HG03442 (cell line): ENCODE data around the gene EIF3M.

Experiments used
- ATAC-seq: cut with Tn5 transposase; IDR thresholded peaks from one replicate; pipeline ENCODE4 v1.9.1; 2021; ENCODE audit warnings: mild to moderate bottlenecking, moderate library complexity; ENCODE audit not compliant: unreplicated experiment

Gene EIF3M

GRCh38 chr11:32583459-32584271 lies at the start of gene EIF3M:
Gene EIF3M, plus strand, starts transcription at chr11:32583831. Its CDS starts 57 bp downstream, at chr11:32583888.
- peak; percentile 98 for ATAC-seq

DNA sequence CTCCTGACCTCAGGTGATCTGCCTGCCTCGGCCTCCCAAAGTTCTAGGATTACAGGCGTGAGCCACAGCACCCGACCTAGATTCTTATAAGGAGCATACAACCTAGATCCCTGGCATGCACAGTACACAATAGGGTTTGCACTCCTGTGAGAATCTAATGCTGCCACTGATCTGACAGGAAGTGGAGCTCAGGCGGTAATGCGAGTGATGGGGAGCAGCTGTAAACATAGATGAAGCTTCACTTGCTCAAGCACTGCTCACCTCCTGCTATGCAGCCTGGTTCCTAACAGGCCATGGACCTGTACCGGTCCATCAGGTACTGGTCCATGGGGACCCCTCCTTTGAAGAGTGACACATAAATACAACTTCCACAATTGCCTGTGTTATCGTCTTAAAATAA lies 44.8 kb upstream of the EIF3M start:
- no peak for ATAC-seq

GRCh38 chr11:32549611-32550187 lies 33.9 kb upstream of the EIF3M start:
- no peak for ATAC-seq

- ATAC-seq = no peak
These were observed 33.4 kb upstream of the EIF3M start for GRCh38 chr11:32550207-32550606.

- ATAC-seq = no peak
These were observed 28.5 kb upstream of the EIF3M start for GRCh38 chr11:32555091-32555490.

DNA sequence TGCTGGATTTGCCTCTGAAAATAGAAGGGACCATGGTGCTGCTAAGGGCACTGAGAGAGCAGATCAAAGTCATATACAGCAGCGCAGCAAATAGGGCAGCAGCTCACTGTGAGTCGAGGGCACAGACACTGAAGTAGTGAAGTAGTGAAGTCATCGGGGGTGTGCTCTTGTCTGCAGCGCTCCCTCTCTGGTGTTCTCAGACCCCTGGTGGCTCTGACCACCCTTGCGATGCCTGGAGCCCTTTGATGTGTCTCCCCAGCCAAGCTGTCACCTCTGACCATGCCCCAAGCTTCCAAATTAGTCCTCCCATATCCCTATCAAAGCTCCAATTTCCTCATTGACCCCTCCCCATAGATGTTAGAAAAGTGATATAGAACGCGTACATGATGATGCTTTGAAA lies 27.7 kb upstream of the EIF3M start:
- ATAC-seq = no peak

DNA sequence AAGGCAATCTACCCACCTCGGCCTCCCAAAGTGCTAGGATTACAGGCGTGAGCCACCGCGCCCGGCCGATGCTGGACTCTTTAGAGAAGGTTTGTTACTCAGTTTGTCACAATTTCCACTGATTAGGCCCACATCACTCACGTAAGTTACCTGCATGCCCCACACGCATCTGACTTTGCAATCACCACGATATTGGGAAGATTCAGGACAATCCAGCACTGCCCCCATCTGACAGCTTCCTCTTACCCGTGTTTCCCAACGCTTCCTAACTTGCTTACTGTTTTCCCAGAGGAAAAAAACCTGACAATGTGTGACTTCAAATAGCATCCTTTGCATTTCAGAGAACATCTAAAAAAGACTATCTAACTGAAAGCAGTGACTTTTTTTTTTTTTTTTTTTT lies 21.8 kb upstream of the EIF3M start:
- ATAC-seq = no peak

DNA sequence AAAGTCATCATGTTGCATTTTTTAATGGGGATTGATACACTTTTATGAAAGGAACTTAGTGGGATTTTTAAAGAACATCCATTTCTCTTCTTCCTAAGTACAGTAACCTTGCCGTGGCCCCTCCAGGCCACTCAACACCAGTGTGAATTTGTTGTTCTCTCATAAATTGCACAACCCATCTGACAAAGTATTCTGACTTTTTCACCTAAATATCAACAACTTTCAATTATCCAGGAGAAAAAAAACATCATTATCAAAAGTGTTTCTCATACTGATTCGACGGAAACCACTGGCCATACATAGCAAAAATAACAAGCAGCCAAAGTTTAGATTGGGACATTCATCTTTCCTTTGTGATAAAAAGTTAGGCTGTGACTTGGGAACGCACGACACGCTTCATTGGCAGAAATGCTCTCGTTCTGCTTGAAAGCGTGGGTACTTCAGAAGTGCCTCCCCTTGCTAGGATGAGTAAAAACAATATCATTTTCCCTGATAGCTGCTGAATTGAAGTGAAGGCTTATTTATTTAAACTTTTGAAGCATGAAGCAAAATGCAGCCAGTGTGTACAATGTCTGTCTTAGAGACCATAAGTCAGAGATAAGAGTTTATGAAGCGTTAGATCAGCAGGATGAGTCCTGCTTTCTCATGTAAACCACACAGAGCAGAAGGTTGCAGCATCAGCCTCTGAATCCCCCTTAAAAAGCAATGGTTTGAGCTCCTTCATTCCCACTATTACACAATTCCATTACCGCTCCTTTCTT lies 20.6 kb upstream of the EIF3M start:
- ATAC-seq = no peak

DNA sequence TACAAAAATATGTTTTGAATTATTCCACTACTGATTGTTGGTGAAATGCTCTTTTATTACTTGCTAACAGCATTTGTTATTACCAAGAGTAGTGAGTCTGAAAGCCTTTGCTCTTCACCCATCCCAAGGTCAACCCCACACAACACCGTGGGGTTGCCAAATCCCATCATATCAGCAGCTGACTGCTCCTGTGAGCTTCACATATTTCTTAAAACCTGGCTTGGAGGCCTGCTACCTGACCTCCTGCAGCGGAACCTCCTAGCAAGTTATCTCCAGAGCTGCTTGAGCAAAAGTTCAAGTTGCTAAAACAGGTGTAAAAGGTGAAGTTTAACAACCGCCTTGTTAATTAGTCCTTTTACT lies 20.1 kb upstream of the EIF3M start:
- ATAC-seq = no peak

DNA sequence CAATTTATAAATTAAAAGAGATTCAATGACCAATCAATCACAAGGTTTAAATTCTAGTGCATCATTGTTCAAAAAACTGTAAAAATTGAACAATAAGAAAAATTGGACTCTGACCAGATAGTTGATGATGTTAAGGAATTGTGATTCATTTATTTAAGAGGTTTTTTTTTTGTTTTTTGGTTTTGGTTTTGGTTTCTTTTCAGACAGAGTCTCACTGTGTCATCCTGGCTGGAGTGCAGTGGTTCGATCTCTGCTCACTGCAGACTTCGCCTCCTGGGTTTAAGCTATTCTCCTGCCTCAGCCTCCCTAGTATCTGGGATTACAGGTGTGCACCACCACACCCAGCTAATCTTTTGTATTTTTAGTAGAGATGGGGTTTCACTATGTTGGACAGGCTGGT lies 17.1 kb upstream of the EIF3M start:
- no peak for ATAC-seq

DNA sequence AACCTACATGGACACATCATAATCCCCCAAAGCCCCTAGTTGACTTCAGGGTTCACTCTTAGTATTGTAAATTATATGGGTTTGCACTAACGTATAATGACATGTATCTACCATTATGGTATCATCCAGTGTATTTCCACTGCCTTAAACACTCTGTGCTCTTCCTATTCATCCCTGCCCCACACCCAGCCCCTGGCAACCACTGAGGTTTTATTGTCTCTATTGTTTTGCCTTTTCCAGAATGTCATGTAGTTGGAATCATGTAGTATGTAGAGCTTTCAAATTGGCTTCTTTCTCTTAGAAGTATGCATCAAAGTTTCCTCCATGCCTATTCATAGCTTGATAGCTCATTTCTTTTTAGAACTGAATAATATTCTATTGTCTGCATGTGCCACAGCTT lies 16.5 kb upstream of the EIF3M start:
- no peak for ATAC-seq

- no peak for ATAC-seq
These were observed 14.2 kb upstream of the EIF3M start for GRCh38 chr11:32569313-32569881.

DNA sequence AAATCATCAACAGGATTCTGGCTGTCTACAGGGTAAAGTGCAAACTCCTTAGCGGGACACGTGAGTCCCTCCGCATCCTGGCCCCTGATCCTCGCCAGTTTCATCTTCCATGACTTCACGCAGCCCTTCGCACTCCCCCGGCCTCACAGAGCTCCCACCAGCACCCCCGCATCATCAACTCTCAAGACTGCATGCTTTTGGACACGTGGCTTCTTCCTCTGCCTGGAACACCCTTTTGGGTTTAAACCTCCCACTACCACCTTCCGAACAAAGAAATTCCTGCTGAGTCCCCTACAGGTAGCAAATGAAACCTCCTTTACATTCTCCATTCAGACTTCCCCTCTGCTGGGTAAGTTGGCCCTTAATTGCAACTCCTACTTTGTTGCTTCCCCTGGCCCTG lies 12.6 kb upstream of the EIF3M start:
- ATAC-seq = no peak

DNA sequence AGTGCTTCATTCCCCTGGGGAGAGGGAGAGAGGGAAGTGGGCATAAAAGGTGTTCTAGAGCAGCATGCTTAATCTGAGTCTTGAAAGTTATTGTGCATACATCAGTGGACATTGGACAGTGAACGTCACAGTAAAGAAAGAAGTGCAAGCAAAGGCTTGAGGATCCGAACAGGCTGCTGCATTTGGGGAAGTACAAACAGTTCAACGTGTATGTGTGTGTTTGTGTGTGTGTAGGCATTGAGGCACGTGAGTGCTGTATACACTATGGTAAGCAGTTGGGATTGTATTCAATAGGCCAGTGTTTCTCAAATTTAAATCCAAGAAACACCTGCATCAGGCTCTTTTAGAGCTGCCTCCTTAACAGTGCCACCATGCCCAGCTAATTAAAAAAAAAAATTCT lies 10.4 kb upstream of the EIF3M start:
- ATAC-seq = no peak

GRCh38 chr11:32574421-32574820 lies 9.2 kb upstream of the EIF3M start:
- no peak for ATAC-seq

- ATAC-seq = no peak
These were observed 8.6 kb upstream of the EIF3M start for GRCh38 chr11:32575070-32575469.

DNA sequence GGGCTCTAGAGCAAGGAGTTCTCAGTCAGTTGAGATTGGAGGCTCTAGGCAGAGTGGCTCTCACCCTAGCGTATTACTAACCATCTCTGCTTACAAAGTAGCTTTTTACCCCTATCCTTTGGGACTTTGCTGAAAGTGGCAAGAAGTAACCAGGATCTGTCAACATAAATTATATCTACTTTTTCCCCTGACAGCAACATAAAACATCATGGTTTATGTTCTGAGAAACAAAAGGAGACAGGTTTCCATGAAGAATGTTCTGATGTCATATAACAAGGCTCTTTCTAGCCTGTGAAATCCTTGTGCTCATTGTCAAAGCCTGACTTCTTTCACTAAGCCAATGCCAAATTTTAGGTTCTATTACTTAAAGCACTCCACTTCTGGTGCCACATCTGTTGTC lies 7.2 kb upstream of the EIF3M start:
- ATAC-seq = no peak

DNA sequence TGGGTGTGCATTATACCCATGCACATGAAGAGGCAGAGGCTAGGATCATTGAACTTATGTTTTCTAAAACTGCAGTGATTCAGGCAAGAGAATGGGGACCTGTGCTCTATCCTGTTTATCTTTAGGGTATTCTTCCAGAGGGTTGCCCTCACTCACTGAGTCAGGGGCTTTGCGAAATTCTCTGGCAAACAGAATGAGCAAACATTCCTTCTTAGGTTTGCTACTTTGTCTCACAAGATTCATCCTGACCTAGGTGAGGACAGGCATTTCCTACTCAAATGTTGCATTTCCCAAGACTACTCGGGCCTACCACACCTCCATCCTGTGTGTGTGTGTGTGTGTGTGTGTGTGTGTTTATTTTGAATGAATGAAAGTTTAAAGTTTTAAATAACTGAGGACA lies 2.7 kb upstream of the EIF3M start:
- no peak for ATAC-seq

- ATAC-seq = no peak
These were observed 2.1 kb upstream of the EIF3M start for GRCh38 chr11:32581556-32581955.

GRCh38 chr11:32584921-32585320 lies 1.3 kb downstream of the EIF3M start:
- no peak for ATAC-seq

- no peak for ATAC-seq
These were observed 3.1 kb downstream of the EIF3M start for GRCh38 chr11:32586576-32587190.
